NCI-H2107 treated with DMSO at 0.1 percent for 48 hours (cell line): ENCODE measurements around the gene RASGRP2.

Experiments used
- DNase-seq: peaks from one replicate; lab custom pipeline; 2025; ENCODE audit not compliant: unreplicated experiment; lab: John Stamatoyannopoulos, UW

Gene RASGRP2

DNA sequence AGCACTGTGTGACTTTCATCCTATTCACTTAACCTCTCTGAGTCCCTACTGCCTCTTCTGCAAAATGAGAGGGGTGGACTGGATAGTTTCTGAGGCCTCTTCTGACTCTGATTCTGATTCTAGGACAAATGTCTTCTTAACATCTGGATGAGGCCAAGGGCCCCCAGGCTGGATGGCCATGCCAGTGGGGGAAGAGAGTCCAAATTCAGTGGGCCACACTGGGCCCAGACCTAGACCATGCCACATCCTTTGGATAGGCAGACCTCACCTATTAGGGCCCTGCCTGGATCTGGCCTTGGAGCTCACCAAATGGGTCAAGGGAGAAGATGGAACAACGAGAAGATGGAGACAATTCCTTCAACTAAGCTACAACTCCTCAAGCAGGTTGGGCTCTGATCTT lies 45.5 kb downstream of the RASGRP2 start:
- DNase-seq, result no peak

DNA sequence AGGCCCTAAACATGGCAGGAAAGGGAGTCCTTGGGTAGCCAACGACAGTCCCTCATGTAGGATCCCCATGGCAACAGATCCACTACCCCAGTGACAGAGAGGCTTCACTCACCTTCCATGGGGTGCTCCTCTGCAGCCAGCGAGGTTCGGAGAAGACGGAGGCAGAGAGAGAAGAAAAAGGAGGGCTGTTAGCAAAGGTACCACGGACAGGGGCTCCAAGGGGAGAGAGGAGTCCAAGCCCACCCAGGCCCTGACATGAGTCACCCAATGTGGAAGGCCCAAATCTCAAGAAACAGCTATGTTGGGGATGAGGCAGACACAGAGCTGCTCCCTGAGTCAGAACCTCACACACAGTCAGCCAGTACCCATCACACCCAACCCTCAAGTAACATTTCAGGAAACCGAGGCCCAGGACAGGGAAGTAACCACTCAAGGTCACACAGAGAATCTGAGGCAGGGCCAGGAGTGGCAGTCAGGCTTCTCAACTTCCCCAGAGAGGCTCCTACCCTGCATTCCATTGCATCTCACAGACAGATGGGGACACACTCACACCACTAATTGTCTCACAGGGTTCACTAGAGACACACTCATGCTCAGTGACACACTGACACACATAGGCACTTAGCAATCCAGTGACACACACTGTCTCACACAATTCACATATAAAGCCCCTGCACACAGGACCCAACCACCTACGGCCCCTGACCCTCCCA lies 46.1 kb downstream of the RASGRP2 start:
- no peak for DNase-seq

DNA sequence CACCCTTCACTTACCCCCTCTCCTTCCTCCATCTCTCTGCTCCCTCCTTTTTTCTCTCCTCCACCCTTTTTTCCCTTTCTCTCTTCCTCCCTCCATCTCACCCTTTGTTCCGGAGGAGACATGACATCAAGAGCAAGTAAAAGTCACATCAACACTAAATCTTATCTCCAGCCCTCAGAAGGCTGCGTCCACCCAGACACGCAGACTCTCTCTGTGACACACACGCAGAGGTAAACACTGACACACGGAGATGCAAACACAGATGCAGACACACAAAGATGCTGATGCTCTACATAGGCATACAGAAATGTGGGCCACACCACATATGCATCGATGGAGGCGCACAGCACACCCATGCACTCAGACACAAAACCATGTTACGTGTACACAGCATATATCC lies 47.9 kb downstream of the RASGRP2 start:
- no peak for DNase-seq

GRCh38 chr11:64695548-64695947 lies 48.4 kb downstream of the RASGRP2 start:
- no peak for DNase-seq

GRCh38 chr11:64694821-64695365 lies 49.0 kb downstream of the RASGRP2 start:
- DNase-seq, result peak; percentile 21

DNA sequence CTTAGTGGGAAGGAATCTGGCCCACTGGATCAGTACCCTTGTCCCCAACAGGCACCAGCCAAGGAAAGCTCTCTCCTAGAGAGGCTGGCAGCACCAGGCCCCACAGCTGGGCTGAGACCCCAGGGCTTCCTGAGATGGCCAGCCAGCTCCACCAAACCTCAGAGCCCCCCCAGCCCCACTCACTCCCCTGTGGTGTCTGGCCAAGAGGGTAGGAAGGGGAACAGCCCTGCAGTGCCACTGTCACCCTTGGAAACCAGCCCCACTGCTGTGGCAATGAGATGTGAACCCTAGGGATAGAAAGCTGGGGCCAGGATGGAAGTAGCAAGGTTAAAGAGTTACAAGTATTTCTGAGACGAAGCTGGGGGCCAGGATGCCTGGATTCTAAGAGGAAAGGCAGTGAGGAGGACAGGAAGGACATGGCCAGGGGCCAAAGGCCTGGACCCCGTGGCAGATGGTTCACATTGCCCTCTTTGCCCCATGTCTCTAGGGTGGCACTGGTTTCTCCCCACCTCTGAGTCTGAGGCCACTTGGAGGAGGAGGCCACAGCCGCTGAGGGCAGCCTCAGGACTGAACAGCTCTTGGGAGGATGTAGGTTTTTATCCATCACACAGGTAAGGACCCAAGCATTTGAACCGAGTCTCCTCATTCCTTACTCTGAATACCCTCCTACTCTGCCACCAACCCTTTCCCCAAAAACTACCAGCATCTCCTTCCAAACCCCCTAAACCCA lies 49.8 kb downstream of the RASGRP2 start:
- no peak for DNase-seq

DNA sequence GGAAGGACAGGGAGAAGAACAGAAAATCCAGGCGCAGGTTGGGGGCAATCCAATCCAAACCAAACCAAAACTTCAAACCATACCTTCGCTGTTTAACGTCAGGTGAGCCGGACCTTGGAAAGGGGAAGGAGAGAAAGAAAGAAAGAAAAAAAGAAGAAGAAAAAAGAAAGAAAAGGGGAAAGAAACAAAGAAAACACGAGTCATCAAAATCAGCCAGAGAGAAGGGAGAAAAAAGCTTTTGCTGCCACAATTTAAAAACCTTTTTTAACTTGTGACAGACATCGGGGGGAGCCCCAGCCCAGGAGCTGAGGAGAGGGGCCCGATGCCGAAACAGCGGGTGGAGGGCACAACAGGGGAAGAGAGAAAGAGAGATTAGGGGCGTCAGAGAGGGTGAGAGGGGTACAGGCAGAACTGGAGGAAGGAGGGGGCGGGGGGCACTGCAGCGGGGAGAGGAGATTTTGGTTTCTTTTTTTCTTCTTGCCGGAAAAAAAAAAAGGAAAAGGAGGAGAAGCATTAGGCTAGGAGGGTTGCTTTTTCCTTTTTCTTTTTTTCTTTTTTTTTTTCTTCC lies 51.1 kb downstream of the RASGRP2 start:
- no peak for DNase-seq

GRCh38 chr11:64691543-64691942 lies 52.4 kb downstream of the RASGRP2 start:
- no peak for DNase-seq

GRCh38 chr11:64690235-64690634 lies 53.7 kb downstream of the RASGRP2 start:
- DNase-seq, result no peak

DNA sequence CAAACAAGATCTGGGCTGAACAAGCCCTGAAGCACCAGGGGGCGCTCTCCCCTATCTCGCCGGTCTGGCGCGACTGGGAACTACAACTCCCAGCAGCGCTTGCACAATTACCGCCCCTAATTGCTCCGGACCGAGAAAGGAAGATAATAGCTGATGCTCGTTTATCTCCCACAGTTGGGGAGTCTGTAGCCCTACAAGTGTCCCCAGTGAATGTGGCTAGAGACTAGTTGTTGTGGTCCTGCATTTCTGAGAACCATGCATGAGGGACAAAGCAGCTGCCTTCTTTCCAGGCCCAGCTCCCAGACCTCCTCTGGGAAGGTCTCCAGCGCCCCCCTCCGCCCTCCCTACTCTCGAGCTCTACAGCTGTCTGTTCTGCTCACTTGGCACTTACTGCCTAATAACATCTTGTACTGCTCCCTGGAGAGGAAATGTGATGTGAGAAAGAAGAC lies 55.4 kb downstream of the RASGRP2 start:
- DNase-seq, result peak; percentile 67

GRCh38 chr11:64687643-64688533 lies 56.1 kb downstream of the RASGRP2 start:
- DNase-seq, result no peak

DNA sequence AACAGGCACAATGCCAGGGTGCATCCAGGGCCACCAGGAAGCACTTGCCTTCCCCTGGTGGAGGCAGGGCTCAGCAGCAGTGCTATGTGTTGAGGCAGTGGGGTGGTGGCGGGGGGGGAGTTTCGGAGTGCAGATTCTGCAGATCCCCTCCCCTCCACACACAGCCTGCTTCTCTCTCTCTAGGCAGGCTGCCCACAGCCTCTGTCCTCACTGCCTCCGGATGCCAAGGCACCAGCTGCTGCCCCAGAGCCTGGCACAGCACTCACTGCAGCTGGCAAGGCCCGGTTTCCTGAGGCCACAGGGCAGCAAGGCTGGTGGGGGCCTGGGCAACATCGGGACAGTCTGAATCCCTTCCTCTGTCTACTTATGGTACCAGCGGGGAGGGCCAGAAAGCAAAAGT lies 56.7 kb downstream of the RASGRP2 start:
- DNase-seq, result no peak

GRCh38 chr11:64686466-64687170 lies 57.3 kb downstream of the RASGRP2 start:
- no peak for DNase-seq

DNA sequence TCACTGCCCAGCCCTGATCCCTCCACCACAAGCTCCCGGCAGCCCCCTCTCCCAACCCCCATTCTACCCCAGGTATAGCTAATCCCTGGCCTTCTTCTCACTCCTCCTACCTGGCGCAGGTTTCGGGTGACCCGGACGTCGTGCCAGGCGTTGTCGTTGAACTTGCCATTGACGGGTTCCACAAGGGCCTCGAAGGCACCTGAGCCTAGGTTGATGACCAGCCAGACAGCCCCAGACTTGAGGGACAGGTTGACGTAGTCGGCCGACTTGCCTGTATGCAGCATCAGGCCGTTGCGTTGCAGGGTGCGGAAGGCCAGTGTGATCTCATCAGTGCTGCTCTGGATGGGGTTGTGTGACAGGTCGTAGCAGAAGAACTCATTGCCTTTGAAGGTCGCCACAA lies 58.4 kb downstream of the RASGRP2 start:
- DNase-seq, result no peak

- DNase-seq, result no peak
Observed at GRCh38 chr11:64684357-64684756, 59.6 kb downstream of the RASGRP2 start.

- no peak for DNase-seq
Observed at GRCh38 chr11:64681171-64681570, 62.8 kb downstream of the RASGRP2 start.

DNA sequence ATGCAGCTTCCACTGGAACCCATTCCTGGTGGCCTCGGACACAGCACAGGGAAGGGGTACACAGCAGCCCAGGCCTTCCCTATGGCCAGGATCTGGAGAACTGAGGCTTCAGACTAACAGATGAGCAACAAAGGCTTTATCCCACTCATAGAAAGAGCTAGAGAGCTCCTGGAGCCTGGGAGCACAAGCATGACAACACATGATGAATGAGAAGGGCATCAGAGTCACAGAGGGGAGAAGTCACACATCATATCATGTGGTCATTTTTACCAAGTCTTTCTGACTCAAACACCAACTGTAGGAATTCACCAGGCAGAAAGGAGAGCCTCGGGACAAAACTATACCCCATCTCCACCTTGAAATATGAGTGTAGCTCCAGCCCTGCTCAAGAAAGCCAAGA lies 64.1 kb downstream of the RASGRP2 start:
- DNase-seq, result no peak

GRCh38 chr11:64677441-64678023 lies 66.4 kb downstream of the RASGRP2 start:
- no peak for DNase-seq
